ENCODE results near the gene KDM2A.
A peak's percentile ranks its signal among the peaks of the same experiment; 100 is the strongest.

KDM2A gene

GRCh38 chr11:67239783-67240575 lies 120.9 kb downstream of the KDM2A start:
- peak; percentile 99 for DNase-seq

- peak; percentile 58 for DNase-seq
Observed at GRCh38 chr11:67240576-67241389, 121.7 kb downstream of the KDM2A start.

GRCh38 chr11:67242548-67242947 lies 123.5 kb downstream of the KDM2A start:
- DNase-seq = no peak

- DNase-seq = no peak
Observed at GRCh38 chr11:67243051-67243450, 124.0 kb downstream of the KDM2A start.

- DNase-seq = no peak
Observed at GRCh38 chr11:67245046-67245445, 126.0 kb downstream of the KDM2A start.

GRCh38 chr11:67247946-67248550 lies 129.0 kb downstream of the KDM2A start:
- DNase-seq = no peak

DNA sequence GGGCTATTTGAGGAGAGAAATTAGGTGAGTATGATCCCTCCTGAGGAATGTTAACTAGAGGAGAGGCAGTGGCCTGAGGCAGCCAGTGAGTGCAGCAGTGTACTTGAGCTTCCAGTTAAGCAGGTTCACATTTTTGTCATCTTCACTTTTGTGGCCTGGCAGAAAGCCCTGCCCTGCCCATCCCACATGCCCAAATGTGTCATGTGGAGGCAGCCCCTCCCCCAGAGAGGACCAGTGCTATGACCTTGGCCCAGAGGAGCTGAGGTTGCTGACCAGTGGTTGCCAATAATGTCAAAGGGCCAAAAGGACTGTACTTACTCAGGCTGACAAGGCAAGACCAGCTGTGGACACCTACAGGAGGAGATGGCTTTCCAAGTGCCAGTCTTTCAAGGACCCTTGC lies 129.6 kb downstream of the KDM2A start:
- no peak for DNase-seq

DNA sequence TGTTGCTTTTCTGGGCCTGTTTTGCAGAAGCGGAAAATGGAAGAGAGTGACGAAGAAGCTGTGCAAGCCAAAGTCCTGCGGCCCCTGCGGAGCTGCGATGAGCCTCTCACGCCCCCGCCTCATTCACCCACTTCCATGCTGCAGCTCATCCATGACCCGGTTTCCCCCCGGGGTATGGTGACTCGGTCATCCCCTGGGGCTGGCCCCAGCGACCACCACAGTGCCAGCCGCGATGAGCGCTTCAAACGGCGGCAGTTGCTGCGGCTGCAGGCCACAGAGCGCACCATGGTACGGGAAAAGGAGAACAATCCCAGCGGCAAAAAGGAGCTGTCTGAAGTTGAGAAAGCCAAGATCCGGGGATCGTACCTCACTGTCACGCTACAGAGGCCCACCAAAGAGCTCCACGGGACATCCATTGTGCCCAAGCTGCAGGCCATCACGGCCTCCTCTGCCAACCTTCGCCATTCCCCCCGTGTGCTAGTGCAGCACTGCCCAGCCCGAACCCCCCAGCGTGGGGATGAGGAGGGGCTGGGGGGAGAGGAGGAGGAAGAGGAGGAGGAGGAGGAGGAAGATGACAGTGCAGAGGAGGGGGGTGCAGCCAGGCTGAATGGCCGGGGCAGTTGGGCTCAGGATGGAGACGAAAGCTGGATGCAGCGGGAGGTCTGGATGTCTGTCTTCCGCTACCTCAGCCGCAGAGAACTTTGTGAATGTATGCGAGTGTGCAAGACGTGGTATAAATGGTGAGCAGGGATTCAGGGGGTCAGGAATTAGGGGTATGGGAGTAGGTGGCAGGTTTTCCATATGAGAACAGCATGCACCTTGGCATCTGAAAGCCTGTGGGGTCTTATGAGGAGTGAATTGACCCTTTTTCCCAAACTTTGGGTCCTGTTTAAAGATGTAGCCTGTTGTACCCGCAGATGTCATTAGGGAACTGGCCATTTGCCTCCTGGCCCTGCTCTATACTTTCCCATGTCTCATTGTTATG lies 131.3 kb downstream of the KDM2A start:
- DNase-seq = peak; percentile 36

DNA sequence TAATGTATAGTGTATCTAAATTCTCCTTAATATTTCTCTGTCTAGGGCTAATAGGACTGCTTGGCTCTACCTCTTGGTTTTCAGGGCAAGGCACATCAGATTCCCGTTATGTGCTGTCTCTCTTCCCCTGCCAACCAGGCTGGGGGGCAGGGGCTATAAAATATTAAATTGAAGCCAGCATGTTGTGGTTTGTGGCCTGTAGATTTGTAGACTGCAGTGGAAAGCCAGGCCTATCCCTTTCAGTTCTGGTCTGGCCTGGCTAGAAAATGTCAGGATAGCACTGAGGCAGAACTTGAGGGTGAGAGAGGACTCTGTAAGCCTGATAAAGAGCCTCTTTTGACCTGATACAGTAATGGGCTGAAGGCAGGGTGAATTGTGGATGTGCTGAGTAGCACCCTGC lies 132.8 kb downstream of the KDM2A start:
- peak; percentile 36 for DNase-seq

GRCh38 chr11:67252831-67253239 lies 133.8 kb downstream of the KDM2A start:
- DNase-seq = peak; percentile 40

GRCh38 chr11:67253872-67254624 lies 135.0 kb downstream of the KDM2A start:
- DNase-seq = no peak

DNA sequence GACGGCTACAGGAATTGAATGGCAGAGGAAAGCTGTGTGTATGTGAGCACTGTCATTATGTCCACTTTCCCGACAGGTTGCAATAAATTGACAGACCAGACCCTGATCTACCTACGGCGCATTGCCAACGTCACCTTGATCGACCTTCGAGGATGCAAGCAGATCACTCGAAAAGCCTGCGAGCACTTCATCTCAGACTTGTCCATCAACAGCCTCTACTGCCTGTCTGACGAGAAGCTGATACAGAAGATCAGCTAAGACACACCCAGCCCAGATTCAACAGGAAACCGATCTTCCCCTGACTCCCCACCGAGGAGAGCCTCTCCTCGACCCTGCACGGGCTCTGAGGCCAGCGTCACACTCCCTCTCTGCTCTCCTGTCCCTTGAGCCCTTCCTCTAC lies 135.7 kb downstream of the KDM2A start:
- no peak for DNase-seq

DNA sequence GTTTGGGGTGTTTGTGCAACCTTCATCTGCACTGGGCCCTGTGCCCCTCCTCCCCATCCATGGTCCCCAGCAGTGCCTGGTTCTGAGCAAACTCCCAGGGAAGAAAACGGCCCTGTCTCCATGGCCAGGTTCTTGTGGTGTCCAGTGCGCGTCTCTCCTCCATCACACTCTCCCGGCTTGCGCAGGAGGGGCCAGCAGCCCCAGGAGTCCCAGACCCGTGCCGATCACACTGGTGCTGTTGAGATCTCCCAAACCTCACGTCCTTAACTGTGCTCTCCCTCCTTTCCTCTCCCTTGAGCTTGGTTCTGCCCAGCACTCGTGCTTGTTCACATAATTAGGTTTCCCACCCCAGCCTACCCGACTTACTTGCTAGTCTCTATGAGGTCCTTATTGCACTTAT lies 136.3 kb downstream of the KDM2A start:
- DNase-seq = no peak

GRCh38 chr11:67255864-67256263 lies 136.8 kb downstream of the KDM2A start:
- DNase-seq = peak; percentile 28

DNA sequence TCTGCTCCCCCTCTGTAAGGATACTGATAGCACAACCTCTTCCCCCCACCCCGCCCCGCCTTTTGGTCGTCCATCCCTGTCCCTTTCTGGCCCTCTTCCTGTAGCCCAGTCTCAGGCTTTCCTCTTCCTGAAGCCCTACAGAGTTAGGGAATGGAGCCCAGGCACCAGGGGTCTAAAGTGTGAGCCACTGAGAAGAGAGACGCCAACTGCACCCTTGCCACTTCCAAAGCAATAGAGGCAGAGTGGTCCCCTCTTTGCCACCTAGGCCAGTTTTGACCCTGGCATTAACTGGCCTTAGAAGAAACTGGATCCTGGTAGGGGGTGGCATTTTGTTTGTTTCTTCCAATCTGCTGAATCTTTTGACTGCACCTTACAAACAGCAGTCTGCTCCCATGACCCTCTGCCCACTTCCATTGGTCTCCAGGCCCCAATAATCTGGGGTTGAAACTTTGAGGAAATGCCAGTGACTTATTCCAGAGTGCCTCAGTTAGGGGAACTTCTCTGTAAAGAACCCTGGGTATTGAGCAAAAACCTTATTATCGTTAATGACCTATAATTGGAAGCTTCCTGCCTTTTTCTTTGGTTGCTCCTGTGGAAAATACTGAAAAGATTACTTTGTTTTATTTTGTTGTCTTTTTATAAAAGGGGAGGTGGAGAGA lies 137.5 kb downstream of the KDM2A start:
- DNase-seq = no peak

GRCh38 chr11:67260406-67260805 lies 141.3 kb downstream of the KDM2A start:
- peak; percentile 22 for DNase-seq

DNA sequence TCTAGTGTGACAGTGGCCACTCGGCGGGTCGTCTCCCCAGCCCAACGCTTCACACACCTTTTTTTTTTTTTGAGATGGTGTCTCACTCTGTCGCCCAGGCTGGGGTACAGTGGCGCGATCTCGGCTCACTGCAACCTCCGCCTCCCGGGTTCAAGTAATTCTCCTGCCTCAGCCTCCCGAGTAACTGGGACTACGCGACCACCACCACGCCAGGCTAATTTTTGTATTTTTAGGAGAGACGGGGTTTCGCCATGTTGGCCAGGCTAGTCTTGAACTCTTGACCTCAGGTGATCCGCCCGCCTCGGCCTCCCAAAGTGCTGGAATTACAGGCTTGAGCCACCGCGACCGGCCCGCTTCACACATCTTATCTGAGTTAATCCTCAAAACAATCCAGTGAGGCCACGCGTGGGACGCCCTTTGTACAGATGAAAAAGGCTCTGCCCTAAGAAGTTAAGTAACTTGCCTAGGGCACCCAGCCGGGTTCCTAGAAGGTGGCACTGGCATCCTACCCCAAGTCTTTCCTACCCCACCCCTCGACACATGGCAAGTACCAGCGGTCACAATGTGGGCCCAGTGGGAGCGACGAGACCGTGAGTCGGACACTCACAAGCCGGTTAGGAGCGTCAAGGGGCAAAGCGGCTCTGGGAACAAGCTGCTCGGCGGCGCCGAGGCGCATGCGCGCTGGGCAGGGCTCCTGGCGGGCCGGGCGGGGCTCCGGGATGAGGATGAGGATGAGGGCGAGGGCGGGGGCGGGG lies 142.0 kb downstream of the KDM2A start:
- DNase-seq = peak; percentile 71

DNA sequence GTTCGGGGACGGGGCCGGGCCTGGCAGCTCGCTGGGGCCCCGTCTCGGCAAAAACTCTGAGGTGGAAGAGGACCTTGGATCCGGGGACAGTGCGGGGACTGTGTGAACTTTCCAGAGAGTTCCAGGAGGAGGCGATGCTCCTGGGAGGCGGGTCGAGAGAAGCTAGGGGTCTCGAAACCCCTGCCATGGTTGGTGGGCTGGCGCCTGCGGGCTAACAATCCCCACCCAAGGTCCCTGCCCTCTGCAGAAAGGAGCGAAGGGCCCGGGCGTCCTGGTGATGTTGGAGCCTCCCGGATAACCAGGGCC lies 142.5 kb downstream of the KDM2A start:
- DNase-seq = no peak

DNA sequence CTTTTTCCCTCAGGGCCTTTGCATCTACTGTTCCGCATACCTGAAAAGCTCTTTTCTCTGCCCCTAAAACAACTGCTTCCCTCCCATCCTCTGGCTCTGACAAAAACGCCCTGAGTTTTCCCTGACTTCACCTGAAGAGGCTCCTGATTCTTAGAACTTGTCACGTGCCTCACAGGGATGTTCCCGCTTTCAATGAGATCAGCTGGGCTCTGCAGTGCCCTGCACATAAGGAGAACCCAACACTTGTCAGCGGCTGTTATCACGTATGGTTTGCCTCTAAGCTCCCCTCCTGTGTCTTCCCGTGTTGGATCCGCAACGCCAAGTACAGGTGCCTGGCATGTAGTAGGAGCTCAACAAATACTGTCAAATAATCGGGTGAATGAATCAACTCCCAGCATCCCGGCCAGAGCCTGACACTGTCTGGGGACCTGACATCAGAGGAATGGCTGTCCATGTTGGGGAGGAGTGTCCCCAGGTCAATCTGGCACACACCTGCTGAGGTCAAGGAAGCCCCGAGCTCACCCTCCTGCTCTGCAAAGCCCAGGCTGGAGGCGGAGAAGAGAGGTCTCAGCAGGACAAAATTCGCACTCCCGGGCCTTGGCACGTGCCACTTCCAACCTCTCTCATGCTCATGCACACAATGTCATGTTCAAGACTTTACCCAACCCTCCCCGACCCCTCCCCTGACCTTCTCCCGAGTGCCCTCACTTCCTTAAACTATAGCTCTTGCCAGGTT lies 143.1 kb downstream of the KDM2A start:
- DNase-seq = peak; percentile 29
